Kidney (tissue), 14 donors: ENCODE results near the gene BBLN. TPM values are rescaled to one million over a fixed set of nuclear protein-coding genes. Genes with fewer than 3 reads are reported as not detected.

Experiments used
- DNase-seq, 5 donors: peaks; one replicate each; pipeline ENCODE4 v3.0.0-alpha.2; 2013 to 2020
- FAIRE-seq: peaks from 2 replicates; lab custom pipeline; 2012; peaks lifted over from hg19 to GRCh38; lab: Jason Lieb, UNC
- H3K27ac ChIP-seq, 2 donors: one replicate each; pipeline ENCODE4 v1.7.0; 2013; ENCODE audit warnings: low read depth in 2 of 2, low read length in 2 of 2, inconsistent platforms in 1 of 2
- H3K27me3 ChIP-seq: one replicate; pipeline ENCODE4 v1.7.1; 2013; ENCODE audit warnings: low read length, inconsistent platforms; ENCODE audit not compliant: control insufficient read depth, insufficient read depth
- H3K36me3 ChIP-seq, 3 donors: one replicate each; pipeline versions ENCODE4 v1.7.0 to v1.7.1; 2013; ENCODE audit warnings: low read length in 3 of 3, control low read depth in 1 of 3, inconsistent platforms in 1 of 3; ENCODE audit not compliant: insufficient read depth in 3 of 3, control insufficient read depth in 2 of 3
- H3K4me1 ChIP-seq, 3 donors: one replicate each; pipeline versions ENCODE4 v1.7.0 to v1.7.1; 2013; ENCODE audit warnings: low read length in 3 of 3, inconsistent platforms in 1 of 3, low read depth in 1 of 3; ENCODE audit not compliant: control insufficient read depth in 2 of 3, insufficient read depth in 2 of 3
- H3K4me3 ChIP-seq, 3 donors: one replicate each; pipeline versions ENCODE4 v1.7.0 to v1.8.1; 2013; ENCODE audit warnings: low read length in 3 of 3, control low read depth in 1 of 3, inconsistent platforms in 1 of 3
- H3K9ac ChIP-seq, 3 donors: one replicate each; pipeline versions ENCODE4 v1.7.0 to v1.7.1; 2013; ENCODE audit warnings: low read length in 3 of 3, control low read depth in 1 of 3, inconsistent platforms in 1 of 3
- H3K9me3 ChIP-seq, 3 donors: one replicate each; pipeline versions ENCODE4 v1.7.0 to v1.7.1; 2013; ENCODE audit warnings: low read length in 3 of 3, control low read depth in 1 of 3, inconsistent platforms in 1 of 3; ENCODE audit not compliant: control insufficient read depth in 2 of 3, insufficient read depth in 1 of 3
- intact Hi-C: fragments of 100-400 bp; cut with DNase I; formaldehyde crosslinking; loops from one replicate; pipeline ENCODE4 v1.11.1; 2022
- polyA plus RNA-seq: library from polyadenylated mRNA; stranded (reverse); fragments of 350-450 nt; fragmentation: Illumina TruSeq; extraction: RNeasy Lipid Tissue Mini Kit (QIAGEN cat#74804); gene quantifications from one replicate; pipeline ENCODE4 v1.2.3, GENCODE V29; 2014; ENCODE audit warnings: low read depth, low replicate concordance; ENCODE audit not compliant: insufficient read depth
- total RNA-seq: library from RNA; stranded (reverse); fragmentation: NEBNext Ultra II Directional; extraction: Animal tissue kit (Norgen Biotek cat#: 25700); gene quantifications from one replicate; pipeline ENCODE4 v1.2.1, GENCODE V29; 2021
- TF ChIP-seq, protein P1 (sequence below): IDR thresholded peaks from 3 replicates; pipeline ENCODE4 v1.5.1; 2012; ENCODE audit warnings: mild to moderate bottlenecking, moderate library complexity, borderline replicate concordance; ENCODE audit not compliant: insufficient read depth; ENCODE audit errors: extremely low read depth
- donor health status: control.
- donor health status: control.
- donor health status: control.
- donor health status: control.
- donor health status: control.
- donor health status: DM: yes; HTN: yes; CAD: no.
- donor health status: Normal renal cell carcinoma (clear cell type).

Gene BBLN
- total and polyA plus RNA-seq, 2 donors from 2014 or later: 55.6 to 192 TPM

DNA sequence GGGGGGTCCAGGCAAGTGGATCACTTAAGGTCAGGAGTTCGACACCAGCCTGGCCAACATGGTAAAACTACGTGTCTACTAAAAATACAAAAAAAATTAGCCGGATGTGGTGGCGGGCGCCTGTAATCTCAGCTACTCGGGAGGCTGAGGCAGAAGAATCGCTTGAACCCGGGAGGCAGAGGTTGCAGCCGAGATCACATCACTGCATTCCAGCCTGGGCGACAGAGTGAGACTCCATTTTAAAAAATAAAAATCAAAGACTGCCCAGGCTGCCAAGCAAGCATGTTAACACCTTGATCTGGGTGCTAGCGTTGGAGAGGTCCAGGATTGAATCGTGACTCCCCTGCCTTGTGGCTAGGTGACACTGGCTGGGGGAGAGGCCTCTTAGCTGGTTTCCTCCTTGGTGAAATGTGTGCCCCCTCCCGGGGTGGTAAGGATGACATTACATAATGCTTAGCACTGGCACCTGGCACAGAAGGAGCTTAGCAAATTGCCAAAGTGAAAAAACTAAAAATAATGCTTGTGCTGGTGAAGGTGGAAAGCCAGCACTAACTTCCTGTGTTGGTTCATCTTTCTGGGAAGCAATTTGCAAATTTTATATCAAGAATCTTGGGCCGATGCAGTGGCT lies 33.5 kb downstream of the BBLN start:
- H3K27me3 ChIP-seq: no peaks in the 10 kb centered on the region
- intact Hi-C loops: no loop called here
- H3K4me3 ChIP-seq: peak overlapping the region in 1 of 3 donors; percentile 44
- FAIRE-seq: no peak
- H3K9me3 ChIP-seq: no peaks in the 10 kb centered on the region
- no peak overlapping the region for H3K27ac ChIP-seq
- DNase-seq: peak in 2 of 5 donors; percentile 36 to 63
- TF ChIP-seq, protein P1, sequence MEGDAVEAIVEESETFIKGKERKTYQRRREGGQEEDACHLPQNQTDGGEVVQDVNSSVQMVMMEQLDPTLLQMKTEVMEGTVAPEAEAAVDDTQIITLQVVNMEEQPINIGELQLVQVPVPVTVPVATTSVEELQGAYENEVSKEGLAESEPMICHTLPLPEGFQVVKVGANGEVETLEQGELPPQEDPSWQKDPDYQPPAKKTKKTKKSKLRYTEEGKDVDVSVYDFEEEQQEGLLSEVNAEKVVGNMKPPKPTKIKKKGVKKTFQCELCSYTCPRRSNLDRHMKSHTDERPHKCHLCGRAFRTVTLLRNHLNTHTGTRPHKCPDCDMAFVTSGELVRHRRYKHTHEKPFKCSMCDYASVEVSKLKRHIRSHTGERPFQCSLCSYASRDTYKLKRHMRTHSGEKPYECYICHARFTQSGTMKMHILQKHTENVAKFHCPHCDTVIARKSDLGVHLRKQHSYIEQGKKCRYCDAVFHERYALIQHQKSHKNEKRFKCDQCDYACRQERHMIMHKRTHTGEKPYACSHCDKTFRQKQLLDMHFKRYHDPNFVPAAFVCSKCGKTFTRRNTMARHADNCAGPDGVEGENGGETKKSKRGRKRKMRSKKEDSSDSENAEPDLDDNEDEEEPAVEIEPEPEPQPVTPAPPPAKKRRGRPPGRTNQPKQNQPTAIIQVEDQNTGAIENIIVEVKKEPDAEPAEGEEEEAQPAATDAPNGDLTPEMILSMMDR: no peak
- H3K36me3 ChIP-seq: peaks cover 0 to 2% (median 0%) of the 10 kb centered on the region in 3 donors
- peaks cover 0 to 9% (median 3%) of the 10 kb centered on the region in 3 donors for H3K4me1 ChIP-seq
- H3K9ac ChIP-seq: no peak overlapping the region

DNA sequence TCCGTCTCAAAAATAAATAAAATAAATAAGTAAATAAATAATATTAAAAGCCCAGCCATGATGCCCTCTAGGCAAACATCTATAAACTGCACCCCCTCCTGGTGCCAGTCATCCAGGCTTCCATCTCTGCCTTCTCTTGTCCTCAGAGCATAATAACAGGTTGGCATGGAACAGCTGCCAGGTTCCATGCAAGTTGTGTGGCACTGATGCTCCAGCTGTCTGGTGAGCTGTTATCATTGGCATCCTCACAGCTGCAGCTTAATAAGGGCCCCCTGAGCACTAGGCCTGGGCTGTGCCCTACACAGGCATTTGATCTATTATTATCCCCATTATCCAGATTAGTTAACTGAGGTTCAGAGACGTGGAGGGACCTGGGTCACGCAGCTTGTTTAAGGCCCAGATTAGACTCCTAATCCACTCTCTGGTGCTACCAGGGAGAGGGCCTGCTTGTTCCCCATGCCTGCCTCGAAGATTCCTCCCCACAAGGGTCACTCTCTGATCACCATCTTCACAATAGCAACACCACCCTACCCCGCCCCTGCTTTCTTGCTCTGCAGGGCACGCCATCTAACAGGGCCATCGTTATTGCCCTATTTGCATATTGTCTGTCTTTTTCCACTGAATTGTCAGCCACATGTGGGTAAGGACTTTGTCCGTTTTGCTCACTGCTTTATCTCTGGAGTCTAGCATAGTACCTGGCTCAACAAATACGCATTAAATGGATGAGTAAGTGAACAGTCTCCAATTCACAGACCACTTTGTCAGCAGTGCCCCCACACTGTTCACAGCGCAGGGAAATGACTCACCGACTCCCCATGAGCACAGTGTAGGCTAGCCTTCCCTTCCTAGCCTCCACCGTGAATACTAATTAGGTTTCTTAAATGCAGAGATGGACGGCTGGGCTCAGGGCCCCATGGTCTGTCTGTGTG lies 41.6 kb downstream of the BBLN start:
- Histone ChIP-seq H3K4me3 (no peak overlapping the region), H3K9ac (no peak overlapping the region), H3K36me3 (no peaks in the 10 kb centered on the region), H3K4me1 (peaks cover 0 to 5% (median 0%) of the 10 kb centered on the region in 3 donors), H3K9me3 (no peaks in the 10 kb centered on the region), H3K27me3 (no peaks in the 10 kb centered on the region), H3K27ac (no peak overlapping the region)
- TF ChIP-seq, protein P1: no peak
- intact Hi-C loops: no loop called here
- DNase-seq (no peak), FAIRE-seq (no peak)

DNA sequence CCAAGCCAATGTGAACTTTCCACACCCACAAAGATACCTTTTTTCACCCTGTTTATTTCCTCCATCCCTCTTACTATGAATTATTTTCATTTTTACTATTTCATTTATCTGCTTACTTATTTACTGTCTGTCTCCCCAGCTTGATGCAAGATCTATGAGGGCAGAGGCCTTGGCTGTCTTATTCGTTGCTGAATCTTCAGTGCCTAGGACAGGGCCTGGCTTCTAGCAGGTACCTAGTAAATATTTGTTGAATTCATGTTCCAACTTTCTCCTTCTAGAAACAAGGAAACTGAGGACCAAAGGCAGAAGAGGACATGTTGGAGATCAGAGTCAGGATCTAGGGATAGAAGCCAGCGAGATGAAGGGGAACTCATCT lies 42.6 kb downstream of the BBLN start:
- FAIRE-seq: no peak
- TF ChIP-seq, protein P1: no peak
- no peaks in the 10 kb centered on the region for H3K27me3 ChIP-seq
- no peak overlapping the region for H3K4me3 ChIP-seq
- H3K4me1 ChIP-seq: peaks cover 0 to 5% (median 0%) of the 10 kb centered on the region in 3 donors
- no peak overlapping the region for H3K9ac ChIP-seq
- intact Hi-C loops: no loop called here
- no peak overlapping the region for H3K27ac ChIP-seq
- no peaks in the 10 kb centered on the region for H3K36me3 ChIP-seq
- H3K9me3 ChIP-seq: no peaks in the 10 kb centered on the region
- no peak for DNase-seq
